Measurements from ENCODE around the gene TSPAN8.
"Not testable (repeated sequence)": the region's sequence is repeated elsewhere in the genome, so short reads cannot be mapped to it uniquely, and the experiment has no call there.

The TSPAN8 gene

DNA sequence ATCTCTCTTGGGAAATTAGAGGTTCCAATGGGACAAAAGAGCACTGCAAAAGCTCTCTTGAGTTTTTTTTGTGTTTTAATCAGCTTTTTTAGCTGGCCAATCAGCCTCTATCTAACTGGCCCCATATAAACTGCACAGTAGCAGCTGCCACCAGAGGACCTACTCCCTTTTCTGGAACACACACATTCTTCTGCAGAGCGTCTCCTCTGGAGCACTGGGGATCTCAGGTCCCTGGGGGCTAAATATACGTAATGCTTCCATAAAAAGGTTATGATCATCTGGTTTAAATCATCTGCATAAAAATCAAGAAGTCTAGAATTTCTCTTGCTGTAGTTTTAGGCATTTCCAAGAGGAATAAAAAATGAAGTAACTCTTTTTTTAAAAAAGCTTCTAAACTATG lies 32.3 kb downstream of the TSPAN8 start:
- no peak for DNase-seq

- DNase-seq, result no peak
Observed at GRCh38 chr12:71124835-71125460, 32.9 kb downstream of the TSPAN8 start.

- DNase-seq, result not testable (repeated sequence)
Observed at GRCh38 chr12:71113148-71113547, 44.7 kb downstream of the TSPAN8 start.

- DNase-seq, result no peak
Observed at GRCh38 chr12:71109834-71110233, 48.0 kb downstream of the TSPAN8 start.

DNA sequence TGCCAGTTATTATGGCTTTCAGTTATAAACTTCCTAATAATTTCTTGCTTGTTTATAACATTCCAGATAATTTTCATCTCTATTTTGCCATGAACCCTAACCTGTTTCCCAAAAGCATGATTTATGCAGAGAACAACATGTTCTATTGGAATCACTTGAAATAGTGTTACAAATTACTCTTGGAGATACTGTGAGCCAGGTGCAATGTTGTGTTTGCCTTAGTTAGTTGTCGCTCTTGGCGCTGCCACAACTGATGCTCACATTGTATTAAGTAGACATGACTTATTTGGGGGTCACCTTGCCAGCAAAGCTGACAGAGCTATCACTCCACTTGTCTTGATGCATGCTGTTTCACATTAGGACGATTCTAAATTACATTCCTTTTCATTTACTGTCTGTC lies 49.4 kb downstream of the TSPAN8 start:
- DNase-seq, result no peak

DNA sequence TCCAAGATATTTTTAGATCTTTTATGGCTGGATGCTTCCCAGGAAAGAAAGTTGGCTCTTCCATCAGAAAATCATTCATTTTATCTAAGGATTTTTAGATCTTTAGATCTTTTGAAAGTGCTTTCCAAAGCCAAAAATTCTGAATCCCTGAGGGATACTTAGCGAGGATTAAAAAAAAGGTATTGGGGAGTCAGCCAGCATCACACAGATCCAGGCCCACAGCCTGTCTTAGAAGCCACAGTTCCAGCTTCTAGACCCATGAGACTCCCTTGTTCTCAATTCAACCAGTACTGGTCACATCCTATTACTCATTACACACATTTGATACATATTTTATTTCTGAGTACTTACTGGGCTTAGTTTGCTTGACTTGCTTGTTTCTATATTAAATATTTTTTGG lies 49.9 kb downstream of the TSPAN8 start:
- no peak for DNase-seq

- DNase-seq, result no peak
Observed at GRCh38 chr12:71105956-71106355, 51.8 kb downstream of the TSPAN8 start.

DNA sequence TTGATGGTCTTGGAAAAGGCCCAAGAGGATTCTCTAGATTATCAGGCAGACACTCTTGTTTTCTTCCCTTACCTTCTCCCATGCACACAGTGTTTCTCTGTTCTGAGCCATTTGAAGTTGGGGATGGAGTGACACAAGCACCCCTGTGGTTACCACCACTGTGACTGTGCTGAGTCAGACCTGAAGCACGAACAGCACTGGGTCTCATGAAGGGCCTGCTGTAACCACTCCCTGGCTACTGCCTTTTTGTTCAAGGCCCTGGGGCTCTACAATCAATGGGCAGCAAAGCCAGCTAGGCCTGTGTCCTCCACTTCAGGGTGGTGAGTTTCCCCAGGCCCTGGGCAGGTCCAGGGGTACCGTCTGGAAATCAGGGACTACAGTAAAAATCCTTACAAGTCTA lies 65.5 kb downstream of the TSPAN8 start:
- DNase-seq, result no peak

GRCh38 chr12:71090971-71091370 lies 66.8 kb downstream of the TSPAN8 start:
- no peak for DNase-seq

DNA sequence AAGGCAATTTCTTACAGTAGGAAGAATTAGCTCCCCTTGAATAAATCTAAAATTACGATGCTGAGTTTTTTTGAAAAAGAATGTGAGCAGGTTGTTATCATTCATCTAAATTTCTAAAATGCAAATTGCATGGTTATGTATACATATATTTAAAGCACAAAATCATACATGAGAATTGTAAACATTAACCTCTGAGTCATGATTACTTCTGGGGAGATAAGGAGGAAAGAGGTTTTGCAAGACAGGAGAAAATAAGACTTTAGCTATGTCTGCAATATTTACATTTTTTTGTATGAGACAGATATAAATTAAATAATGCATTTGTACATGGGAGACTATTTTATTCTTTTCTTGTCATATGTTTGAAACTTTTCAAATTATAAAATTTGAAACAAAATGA lies 72.2 kb downstream of the TSPAN8 start:
- DNase-seq, result no peak

GRCh38 chr12:71075743-71076142 lies 82.1 kb downstream of the TSPAN8 start:
- DNase-seq, result no peak

Measured in activated T-cell treated with anti-CD3 and anti-CD28 coated beads, Interleukin-2, amount 50 U/mL, for 48 hours (primary cell).